Osteoblast (primary cell): Measurements from ENCODE around the gene SERINC5. TPM values are rescaled to one million over a fixed set of nuclear protein-coding genes. Genes with fewer than 3 reads are reported as not detected.
A peak's percentile ranks its signal among the peaks of the same experiment; 100 is the strongest.

Experiments used
- DNase-seq: peaks from one replicate; pipeline ENCODE4 v3.0.0; 2011; ENCODE audit warnings: low spot score, mixed read lengths; ENCODE audit not compliant: insufficient read length; ENCODE audit errors: missing footprints
- H2AFZ ChIP-seq: 2 replicates; pipeline ENCODE4 v1.6.0; 2011; ENCODE audit warnings: mild to moderate bottlenecking, low read length
- H3K27ac ChIP-seq: 2 replicates; pipeline ENCODE4 v1.5.1; 2011; ENCODE audit warnings: mild to moderate bottlenecking, low read depth, low read length, moderate library complexity
- H3K27me3 ChIP-seq: 2 replicates; pipeline ENCODE4 v1.6.0; 2012; ENCODE audit warnings: mild to moderate bottlenecking, control low read depth, inconsistent platforms, low read length, moderate library complexity; ENCODE audit not compliant: insufficient read depth
- H3K36me3 ChIP-seq: 2 replicates; pipeline ENCODE4 v1.5.1; 2011; ENCODE audit warnings: mild to moderate bottlenecking, low read length, control low read depth, moderate library complexity; ENCODE audit not compliant: insufficient read depth
- H3K4me1 ChIP-seq: 2 replicates; pipeline ENCODE4 v1.5.1; 2011; ENCODE audit warnings: mild to moderate bottlenecking, low read length, control low read depth, moderate library complexity; ENCODE audit not compliant: insufficient read depth
- H3K4me2 ChIP-seq: 2 replicates; pipeline ENCODE4 v1.6.0; 2011; ENCODE audit warnings: mild to moderate bottlenecking, low read length; ENCODE audit not compliant: insufficient read depth
- H3K4me3 ChIP-seq: fragments of 200-600 bp; sonication (generic); 3 replicates; pipeline ENCODE4 v1.5.1; 2012; ENCODE audit warnings: mild to moderate bottlenecking, low read length, inconsistent platforms; ENCODE audit not compliant: insufficient read depth
- H3K79me2 ChIP-seq: 2 replicates; pipeline ENCODE4 v1.6.0; 2012; ENCODE audit warnings: mild to moderate bottlenecking, low read length, control low read depth, inconsistent platforms; ENCODE audit not compliant: insufficient read depth
- H3K9me3 ChIP-seq: 2 replicates; pipeline ENCODE4 v1.5.1; 2011; ENCODE audit warnings: low read depth, low read length, control low read depth
- H4K20me1 ChIP-seq: 2 replicates; pipeline ENCODE4 v1.6.0; 2012; ENCODE audit warnings: mild to moderate bottlenecking, low read length, control low read depth; ENCODE audit not compliant: insufficient read depth
- total RNA-seq: library from RNA; depleted of rRNA; stranded (reverse); fragments of >200 nt; gene quantifications from 2 replicates; pipeline ENCODE4 v1.2.3, GENCODE V29; 2012
- TF ChIP-seq, protein P1 (sequence below): IDR thresholded peaks from 2 replicates; pipeline ENCODE4 v1.5.1; 2011; ENCODE audit warnings: mild to moderate bottlenecking, low read depth, low read length, moderate library complexity; ENCODE audit errors: extremely low read depth

SERINC5 gene
- total RNA-seq, 1 donor: 96.3 TPM

GRCh38 chr5:80090884-80091166 is 165.0 kb downstream of the SERINC5 start:
- Histone ChIP-seq H3K9me3 (no peaks in the 10 kb centered on the region), H3K27me3 (peaks cover 7% of the 10 kb centered on the region), H3K4me1 (peaks cover 3% of the 10 kb centered on the region), H3K79me2 (no peaks in the 10 kb centered on the region), H4K20me1 (no peaks in the 10 kb centered on the region), H2AFZ (no peak overlapping the region), H3K36me3 (no peaks in the 10 kb centered on the region), H3K27ac (no peak overlapping the region), H3K4me3 (no peak overlapping the region), H3K4me2 (no peak overlapping the region)
- TF ChIP-seq, protein P1, sequence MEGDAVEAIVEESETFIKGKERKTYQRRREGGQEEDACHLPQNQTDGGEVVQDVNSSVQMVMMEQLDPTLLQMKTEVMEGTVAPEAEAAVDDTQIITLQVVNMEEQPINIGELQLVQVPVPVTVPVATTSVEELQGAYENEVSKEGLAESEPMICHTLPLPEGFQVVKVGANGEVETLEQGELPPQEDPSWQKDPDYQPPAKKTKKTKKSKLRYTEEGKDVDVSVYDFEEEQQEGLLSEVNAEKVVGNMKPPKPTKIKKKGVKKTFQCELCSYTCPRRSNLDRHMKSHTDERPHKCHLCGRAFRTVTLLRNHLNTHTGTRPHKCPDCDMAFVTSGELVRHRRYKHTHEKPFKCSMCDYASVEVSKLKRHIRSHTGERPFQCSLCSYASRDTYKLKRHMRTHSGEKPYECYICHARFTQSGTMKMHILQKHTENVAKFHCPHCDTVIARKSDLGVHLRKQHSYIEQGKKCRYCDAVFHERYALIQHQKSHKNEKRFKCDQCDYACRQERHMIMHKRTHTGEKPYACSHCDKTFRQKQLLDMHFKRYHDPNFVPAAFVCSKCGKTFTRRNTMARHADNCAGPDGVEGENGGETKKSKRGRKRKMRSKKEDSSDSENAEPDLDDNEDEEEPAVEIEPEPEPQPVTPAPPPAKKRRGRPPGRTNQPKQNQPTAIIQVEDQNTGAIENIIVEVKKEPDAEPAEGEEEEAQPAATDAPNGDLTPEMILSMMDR: no peak
- DNase-seq: no peak

- Histone ChIP-seq H2AFZ (peak overlapping the region; percentile 93), H4K20me1 (no peaks in the 10 kb centered on the region), H3K4me1 (peaks cover 13% of the 10 kb centered on the region), H3K79me2 (no peaks in the 10 kb centered on the region), H3K36me3 (no peaks in the 10 kb centered on the region), H3K27ac (peak overlapping the region; percentile 78), H3K4me2 (peak overlapping the region; percentile 98), H3K9me3 (no peaks in the 10 kb centered on the region), H3K27me3 (peaks cover 12% of the 10 kb centered on the region), H3K4me3 (peak overlapping the region; percentile 70)
- peak; percentile 94 for DNase-seq
- TF ChIP-seq, protein P1: peak; percentile 76
Measured at GRCh38 chr5:80083101-80083890, 172.6 kb downstream of the SERINC5 start.

DNA sequence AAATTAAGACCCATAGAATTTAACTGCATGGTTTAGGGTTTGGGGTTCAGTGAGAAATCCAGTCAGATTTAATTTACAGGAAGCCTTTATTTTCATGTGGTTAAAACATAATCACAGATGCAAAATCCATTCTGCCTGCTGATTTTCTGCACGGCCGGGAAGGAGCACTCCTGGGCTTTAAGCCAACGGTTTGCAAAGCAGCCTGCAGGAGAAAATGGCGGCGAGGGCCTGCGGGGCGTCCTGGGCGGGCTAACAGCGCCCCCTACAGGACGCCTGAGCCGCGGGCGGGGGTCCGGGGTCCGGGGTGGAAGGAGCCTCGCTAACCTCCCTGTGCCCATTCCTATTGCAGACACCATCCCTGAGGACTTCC is 173.1 kb downstream of the SERINC5 start:
- H3K4me3 ChIP-seq: peak overlapping the region; percentile 70

GRCh38 chr5:80082281-80082680 is 173.6 kb downstream of the SERINC5 start:
- Histone ChIP-seq H3K27me3 (peaks cover 12% of the 10 kb centered on the region), H3K4me3 (peak overlapping the region; percentile 70), H3K36me3 (no peaks in the 10 kb centered on the region), H3K27ac (no peak overlapping the region), H3K4me1 (peaks cover 13% of the 10 kb centered on the region), H4K20me1 (no peaks in the 10 kb centered on the region), H3K79me2 (no peaks in the 10 kb centered on the region), H3K4me2 (peak overlapping the region; percentile 98), H2AFZ (peak overlapping the region; percentile 91), H3K9me3 (no peaks in the 10 kb centered on the region)
- TF ChIP-seq, protein P1: no peak
- DNase-seq: no peak

More for the DNA sequence above, 173.1 kb downstream of the SERINC5 start:
- Histone ChIP-seq H4K20me1 (no peaks in the 10 kb centered on the region), H3K4me1 (peaks cover 13% of the 10 kb centered on the region), H3K27ac (peak overlapping the region; percentile 78), H3K4me2 (peak overlapping the region; percentile 98), H3K27me3 (peaks cover 12% of the 10 kb centered on the region), H3K79me2 (no peaks in the 10 kb centered on the region), H3K9me3 (no peaks in the 10 kb centered on the region), H2AFZ (peak overlapping the region; percentile 93), H3K36me3 (no peaks in the 10 kb centered on the region)
- TF ChIP-seq, protein P1: peak; percentile 85
- DNase-seq: peak; percentile 92
